ENCODE measurements around the gene LRRC10.

The LRRC10 gene

DNA sequence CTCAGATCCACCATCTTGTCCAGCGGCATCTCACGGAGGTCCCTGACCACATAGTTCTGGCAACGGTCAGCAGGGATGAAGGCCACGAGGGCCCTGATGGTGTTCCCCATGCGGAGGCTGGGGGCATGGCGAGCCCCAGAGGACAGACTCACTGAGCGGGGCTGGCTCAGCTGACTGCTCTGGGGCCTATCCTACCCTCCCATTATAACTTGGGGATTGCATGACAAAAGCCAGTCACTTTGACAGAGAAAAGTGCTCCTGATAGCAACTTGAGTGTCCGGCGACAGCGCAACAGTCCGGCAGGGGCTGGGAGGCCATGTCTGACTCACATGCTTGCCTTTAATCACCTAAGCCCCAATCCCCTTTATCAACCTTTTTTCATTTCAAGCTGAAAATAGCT lies at the start of gene LRRC10:
Gene LRRC10, minus strand, starts transcription at position 179 of the 400 bp plus-strand sequence. Its CDS starts 69 bp downstream, at position 110.
- no peak for DNase-seq (ENCODE audit: low read depth in 2 of 2)

GRCh38 chr12:69660164-69660863 lies 49.6 kb upstream of the LRRC10 start:
- no peak for DNase-seq (ENCODE audit: low read depth in 2 of 2)

DNA sequence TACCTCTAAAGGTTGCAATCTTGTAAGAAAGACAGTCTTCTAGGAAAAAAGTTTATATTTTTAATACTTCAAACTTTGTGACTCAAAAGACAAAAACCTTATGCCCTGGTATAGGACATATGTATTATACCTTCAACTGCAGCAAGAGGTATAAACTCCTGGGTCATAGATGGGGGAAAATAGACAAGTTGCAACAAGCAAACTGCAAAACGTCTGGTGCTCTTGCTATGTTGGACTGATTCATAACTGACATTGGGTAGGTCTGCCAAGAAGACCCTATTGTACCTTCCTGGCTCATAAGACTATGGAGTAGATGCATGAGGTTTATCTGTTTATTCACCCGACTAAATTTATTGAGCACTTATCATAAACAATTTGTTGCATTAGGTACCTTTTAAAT lies 47.5 kb upstream of the LRRC10 start:
- no peak for DNase-seq (ENCODE audit: low read depth in 2 of 2)

DNA sequence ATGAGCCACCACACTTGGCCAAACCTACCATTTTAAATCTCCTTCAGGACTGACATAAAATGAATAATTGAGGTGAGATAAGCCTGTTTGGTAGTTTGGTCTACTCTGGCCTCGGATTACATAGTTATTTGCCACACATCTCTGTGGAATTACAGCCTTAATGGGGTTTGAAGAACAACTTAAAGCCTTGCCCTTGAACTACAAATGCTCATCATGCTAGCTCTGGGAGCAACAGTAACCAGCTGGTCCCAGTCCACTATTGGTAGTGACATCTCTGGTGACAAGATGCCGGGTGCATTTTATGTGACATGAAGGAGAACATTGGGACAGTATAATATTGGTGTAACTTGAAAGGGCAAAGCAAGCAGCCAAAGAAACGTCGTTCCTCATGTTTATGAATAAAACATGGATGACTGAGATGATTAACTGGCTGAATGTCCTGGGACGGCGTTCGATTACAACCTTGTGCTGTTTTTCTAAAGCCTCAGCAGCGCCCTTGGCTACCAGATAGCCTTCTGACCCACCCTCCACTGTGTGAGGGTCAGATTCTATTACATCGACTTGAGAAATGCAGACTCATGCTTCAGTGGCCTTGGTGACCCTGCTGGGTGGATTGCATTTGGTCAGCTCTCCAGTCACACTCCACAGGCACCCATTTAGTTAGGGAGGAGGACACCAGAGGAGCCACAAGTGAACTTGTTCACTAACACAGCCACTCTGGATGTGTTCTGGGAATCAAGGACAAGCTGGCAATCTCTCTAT lies 46.9 kb upstream of the LRRC10 start:
- DNase-seq (ENCODE audit: low read depth in 2 of 2), result no peak

GRCh38 chr12:69655616-69656340 lies 45.1 kb upstream of the LRRC10 start:
- DNase-seq (ENCODE audit: low read depth in 2 of 2), result peak; percentile 83 to 84

- DNase-seq (ENCODE audit: low read depth in 2 of 2), result peak in 1 of 2 experiments; percentile 12
Measured at GRCh38 chr12:69653703-69654102, 43.0 kb upstream of the LRRC10 start.

DNA sequence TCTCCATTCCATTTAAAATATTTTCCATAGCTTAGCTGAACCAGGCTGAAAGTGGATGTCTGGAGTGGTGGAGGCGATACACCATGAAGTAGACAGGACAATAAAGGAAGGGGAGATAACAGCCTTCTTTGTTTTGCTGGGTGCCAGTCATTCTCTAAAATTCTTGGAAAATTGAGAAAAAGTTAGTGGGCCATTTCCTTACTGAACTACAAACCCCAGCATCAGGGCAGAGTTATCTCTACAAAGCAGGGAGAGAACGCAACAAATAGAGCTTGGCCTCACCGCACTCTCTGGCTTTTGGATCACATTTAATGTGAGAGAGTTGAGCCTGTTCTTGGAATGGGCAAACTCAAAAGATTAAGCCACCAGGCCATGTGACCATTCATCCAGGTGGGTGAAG lies 41.2 kb upstream of the LRRC10 start:
- DNase-seq (ENCODE audit: low read depth in 2 of 2), result no peak

DNA sequence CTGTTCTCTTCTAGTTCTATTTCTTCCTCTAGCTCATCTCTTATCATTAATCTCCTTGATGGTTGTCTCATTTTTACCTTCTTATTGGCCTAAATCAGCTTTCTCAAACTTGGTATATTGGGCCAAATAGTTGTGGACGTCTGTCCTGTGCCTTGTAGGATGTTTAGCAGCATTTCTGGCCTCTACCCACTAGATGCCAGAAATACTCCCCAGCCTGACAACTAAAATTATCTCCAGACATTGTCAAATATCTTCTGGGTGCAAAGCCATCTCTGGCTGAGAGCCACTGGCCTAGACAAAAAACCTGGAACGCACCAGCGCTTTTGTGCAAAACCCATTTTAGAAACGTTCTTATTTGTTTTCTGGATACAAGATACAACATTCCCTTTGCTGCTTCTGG lies 38.8 kb upstream of the LRRC10 start:
- no peak for DNase-seq (ENCODE audit: low read depth in 2 of 2)

- peak; percentile 69 to 72 for DNase-seq (ENCODE audit: low read depth in 2 of 2)
Measured at GRCh38 chr12:69648476-69648875, 37.8 kb upstream of the LRRC10 start.

- DNase-seq (ENCODE audit: low read depth in 2 of 2), result no peak
Measured at GRCh38 chr12:69647178-69647577, 36.5 kb upstream of the LRRC10 start.

DNA sequence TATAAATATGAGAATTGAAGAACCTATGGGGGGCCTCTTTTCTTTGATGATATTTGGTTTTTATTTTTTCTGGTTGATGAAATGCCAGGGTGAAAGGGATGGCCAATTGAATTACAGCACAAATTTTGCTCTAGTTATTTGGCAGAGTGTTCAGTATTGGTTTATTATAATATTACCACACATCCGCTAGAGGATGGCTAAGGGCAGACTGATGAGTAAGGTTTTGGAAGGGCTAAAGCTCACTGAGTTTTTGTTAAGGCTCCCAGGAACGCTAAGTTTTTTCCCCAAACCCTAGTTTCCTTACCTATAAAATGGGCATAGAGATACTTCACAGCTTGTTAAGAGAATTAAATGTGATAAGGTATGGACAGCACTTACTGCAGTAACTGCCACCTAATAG lies 34.3 kb upstream of the LRRC10 start:
- no peak for DNase-seq (ENCODE audit: low read depth in 2 of 2)

GRCh38 chr12:69644511-69644910 lies 33.8 kb upstream of the LRRC10 start:
- DNase-seq (ENCODE audit: low read depth in 2 of 2), result no peak

DNA sequence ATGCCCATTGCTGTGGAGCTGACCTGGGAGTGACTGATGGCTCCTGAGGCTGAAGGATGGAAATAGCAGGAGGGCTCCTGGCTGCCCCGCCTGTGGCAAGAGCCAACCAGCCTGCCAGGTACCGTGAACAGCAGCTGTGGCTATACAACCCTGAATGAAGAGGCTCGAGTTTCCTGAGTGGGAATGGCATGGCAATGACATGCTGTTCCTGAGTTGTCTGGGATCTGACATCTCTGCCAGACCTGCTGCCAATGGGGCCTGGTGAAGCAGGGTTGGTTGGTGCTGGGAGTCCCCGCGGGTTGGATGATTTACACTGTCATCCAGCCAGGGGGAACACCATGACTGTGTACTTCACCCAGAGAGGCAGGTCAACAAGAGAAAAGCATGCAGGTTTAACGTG lies 31.8 kb upstream of the LRRC10 start:
- DNase-seq (ENCODE audit: low read depth in 2 of 2), result no peak

DNA sequence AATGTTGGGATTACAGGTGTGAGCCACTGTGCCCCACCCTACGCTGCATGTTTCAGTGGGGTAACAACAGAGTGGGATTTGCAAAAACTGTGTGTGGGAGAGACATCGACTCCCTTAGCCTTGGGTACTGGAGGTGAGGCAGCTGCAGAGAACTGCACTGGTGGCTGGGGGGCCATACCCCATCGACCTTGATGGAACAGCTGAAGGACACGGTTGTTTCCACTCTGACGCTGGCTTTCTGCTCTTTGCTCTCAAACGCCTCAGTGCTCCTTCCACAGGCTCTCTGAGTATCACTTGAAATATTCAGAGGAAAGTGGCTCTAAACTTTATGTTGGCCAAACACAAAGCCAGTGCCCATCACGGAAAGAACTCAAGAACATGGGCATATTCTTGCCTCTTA lies 30.8 kb upstream of the LRRC10 start:
- no peak for DNase-seq (ENCODE audit: low read depth in 2 of 2)

- DNase-seq (ENCODE audit: low read depth in 2 of 2), result peak; percentile 22 to 30
Measured at GRCh38 chr12:69639400-69640016, 28.8 kb upstream of the LRRC10 start.

DNA sequence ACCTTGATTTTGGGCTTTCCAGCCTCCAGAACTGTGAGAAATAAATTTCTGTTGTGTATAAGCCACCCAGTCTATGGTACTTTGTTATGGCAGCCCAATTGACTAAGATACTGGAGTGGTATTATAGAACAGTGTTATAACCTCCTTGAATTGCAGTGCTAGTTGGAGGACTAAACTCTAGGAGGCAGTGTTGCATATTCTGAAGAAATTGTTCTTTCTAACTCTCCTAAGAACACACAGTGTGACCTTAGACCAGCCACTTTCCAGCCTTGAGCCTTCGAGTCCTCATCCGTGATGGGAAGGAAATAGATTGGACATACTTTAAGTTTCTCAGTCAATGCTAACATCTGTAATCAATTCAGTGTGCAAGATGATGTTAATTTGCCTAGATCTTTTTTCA lies 22.4 kb upstream of the LRRC10 start:
- no peak for DNase-seq (ENCODE audit: low read depth in 2 of 2)

GRCh38 chr12:69630191-69630590 lies 19.5 kb upstream of the LRRC10 start:
- DNase-seq (ENCODE audit: low read depth in 2 of 2), result no peak

DNA sequence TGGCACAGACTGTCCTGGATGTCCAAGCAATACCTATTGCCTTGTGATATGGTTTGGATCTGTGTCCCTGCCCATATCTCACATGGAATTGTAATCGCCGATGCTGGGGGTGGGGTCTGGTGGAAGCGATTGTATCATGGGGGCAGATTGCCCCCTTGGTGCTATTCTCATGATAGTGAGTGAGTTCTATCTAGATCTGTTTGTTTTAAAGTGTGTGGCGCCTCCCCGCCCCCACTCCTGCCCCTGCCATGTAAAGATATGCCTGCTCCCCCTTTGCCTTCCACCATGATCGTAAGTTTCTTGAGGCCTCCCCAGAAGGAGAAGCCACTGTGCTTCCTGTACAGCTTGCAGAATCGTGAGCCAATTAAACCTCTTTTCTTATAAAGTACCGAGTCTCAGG lies 16.8 kb upstream of the LRRC10 start:
- DNase-seq (ENCODE audit: low read depth in 2 of 2), result no peak

DNA sequence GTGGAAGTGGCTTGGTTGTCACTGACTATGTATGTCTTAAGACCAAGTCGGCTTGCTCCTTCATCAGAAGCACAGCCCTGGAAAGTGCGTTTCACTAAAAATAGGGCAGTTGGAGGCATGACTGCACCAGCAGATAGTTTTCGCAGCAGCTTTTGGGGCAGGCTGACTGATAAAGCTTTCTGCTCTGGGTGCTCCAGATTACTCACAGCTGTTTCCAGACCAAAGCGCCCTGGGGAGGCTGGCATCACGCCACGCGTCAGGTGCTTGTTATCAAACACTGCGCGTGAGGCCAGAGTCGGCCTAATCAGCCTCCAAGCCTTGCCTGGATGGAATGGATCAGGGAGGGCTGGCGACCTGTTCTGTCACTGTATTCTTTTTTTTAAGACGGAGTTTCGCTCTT lies 13.3 kb upstream of the LRRC10 start:
- no peak for DNase-seq (ENCODE audit: low read depth in 2 of 2)

- DNase-seq (ENCODE audit: low read depth in 2 of 2), result no peak
Measured at GRCh38 chr12:69621551-69621950, 10.8 kb upstream of the LRRC10 start.

- no peak for DNase-seq (ENCODE audit: low read depth in 2 of 2)
Measured at GRCh38 chr12:69620921-69621320, 10.2 kb upstream of the LRRC10 start.

GRCh38 chr12:69620077-69620476 lies 9.4 kb upstream of the LRRC10 start:
- no peak for DNase-seq (ENCODE audit: low read depth in 2 of 2)
